Upper lobe of right lung (tissue), 1 donor: ENCODE measurements around the gene MMP27. TPM values are rescaled to one million over a fixed set of nuclear protein-coding genes. Genes with fewer than 3 reads are reported as not detected.
A peak's percentile ranks its signal among the peaks of the same experiment; 100 is the strongest.

Experiments
- ATAC-seq: fragments of 200-7000 bp; cut with Tn5 transposase; one replicate; pipeline ENCODE4 v1.9.1; 2020; ENCODE audit warnings: mild to moderate bottlenecking, moderate library complexity
- DNase-seq: peaks from one replicate; pipeline ENCODE4 v3.0.0-alpha.2; 2020
- H3K27ac ChIP-seq: fragments of 200-600 bp; one replicate; pipeline ENCODE4 v1.8.0; 2022
- H3K27me3 ChIP-seq: fragments of 200-600 bp; one replicate; pipeline ENCODE4 v1.8.0; 2022; ENCODE audit warnings: mild to moderate bottlenecking
- H3K36me3 ChIP-seq: fragments of 200-600 bp; one replicate; pipeline ENCODE4 v1.8.0; 2022
- H3K4me1 ChIP-seq: fragments of 200-600 bp; one replicate; pipeline ENCODE4 v1.8.0; 2022
- H3K4me3 ChIP-seq: fragments of 200-600 bp; one replicate; pipeline ENCODE4 v1.8.0; 2022; ENCODE audit warnings: mild to moderate bottlenecking
- H3K9me3 ChIP-seq: fragments of 200-600 bp; one replicate; pipeline ENCODE4 v1.8.0; 2022
- intact Hi-C: fragments of 100-400 bp; cut with DNase I; formaldehyde crosslinking; loops from one replicate; pipeline ENCODE4 v1.11.0; 2022
- total RNA-seq: library from RNA; stranded (reverse); fragmentation: NEBNext Ultra II Directional; extraction: Animal tissue kit (Norgen Biotek cat#: 25700); gene quantifications from one replicate; pipeline ENCODE4 v1.2.1, GENCODE V29; 2021
- TF ChIP-seq, protein P1 (sequence below): fragments of 200-600 bp; IDR thresholded peaks from one replicate; pipeline ENCODE4 v1.8.0; 2022; ENCODE audit warnings: antibody characterized with exemption
- donor health status: DM: no; HTN: yes; CAD: no; lungs with severe emphysema.

Gene MMP27
- total RNA-seq, 1 donor from 2014 or later, result not detected

DNA sequence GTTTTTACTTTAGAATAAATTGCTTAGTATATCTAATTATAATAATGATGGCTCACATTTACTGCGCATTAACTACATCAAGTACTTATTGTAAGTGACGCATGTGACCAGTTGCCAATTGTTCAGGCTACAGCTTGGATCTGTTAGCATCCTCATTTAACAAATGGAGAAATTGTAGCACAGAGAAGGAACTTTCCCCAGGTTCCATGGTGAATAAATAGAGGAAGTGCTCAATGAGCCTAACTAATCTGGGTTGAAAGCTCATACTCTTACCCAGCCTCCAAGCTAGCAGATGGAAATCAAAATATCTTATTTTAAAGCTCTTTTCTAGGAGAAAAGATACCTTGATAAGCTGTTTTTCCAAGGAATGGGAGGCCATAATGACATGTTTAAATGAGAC is 19.8 kb downstream of the MMP27 start:
- ATAC-seq (peak; percentile 69), DNase-seq (no peak)
- Histone ChIP-seq H3K4me3 (no peak overlapping the region), H3K4me1 (no peaks in the 10 kb centered on the region), H3K36me3 (no peaks in the 10 kb centered on the region), H3K27me3 (no peaks in the 10 kb centered on the region), H3K9me3 (no peaks in the 10 kb centered on the region), H3K27ac (no peak overlapping the region)
- TF ChIP-seq, protein P1, sequence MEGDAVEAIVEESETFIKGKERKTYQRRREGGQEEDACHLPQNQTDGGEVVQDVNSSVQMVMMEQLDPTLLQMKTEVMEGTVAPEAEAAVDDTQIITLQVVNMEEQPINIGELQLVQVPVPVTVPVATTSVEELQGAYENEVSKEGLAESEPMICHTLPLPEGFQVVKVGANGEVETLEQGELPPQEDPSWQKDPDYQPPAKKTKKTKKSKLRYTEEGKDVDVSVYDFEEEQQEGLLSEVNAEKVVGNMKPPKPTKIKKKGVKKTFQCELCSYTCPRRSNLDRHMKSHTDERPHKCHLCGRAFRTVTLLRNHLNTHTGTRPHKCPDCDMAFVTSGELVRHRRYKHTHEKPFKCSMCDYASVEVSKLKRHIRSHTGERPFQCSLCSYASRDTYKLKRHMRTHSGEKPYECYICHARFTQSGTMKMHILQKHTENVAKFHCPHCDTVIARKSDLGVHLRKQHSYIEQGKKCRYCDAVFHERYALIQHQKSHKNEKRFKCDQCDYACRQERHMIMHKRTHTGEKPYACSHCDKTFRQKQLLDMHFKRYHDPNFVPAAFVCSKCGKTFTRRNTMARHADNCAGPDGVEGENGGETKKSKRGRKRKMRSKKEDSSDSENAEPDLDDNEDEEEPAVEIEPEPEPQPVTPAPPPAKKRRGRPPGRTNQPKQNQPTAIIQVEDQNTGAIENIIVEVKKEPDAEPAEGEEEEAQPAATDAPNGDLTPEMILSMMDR, result no peak
- intact Hi-C loops, result no loop called here

DNA sequence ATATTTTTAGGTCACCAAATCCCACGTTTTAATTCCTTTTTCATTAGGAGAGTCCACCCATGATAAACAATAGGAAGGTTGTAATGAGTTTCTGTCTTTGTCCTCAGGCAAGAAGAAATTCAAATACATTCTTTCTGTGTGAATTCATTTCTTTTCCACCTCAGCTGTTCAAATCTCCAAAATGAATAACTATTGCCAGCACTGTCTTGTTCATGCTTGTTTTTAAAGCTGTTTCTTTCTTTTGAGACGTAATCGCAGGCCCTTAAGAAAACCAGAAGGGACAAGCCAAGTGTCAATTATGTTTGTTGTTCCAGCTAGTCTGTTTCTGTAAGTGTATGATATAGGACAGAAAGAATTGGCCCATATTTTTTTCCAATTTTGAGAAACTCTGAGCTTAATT is 20.2 kb downstream of the MMP27 start:
- Histone ChIP-seq H3K27ac (no peak overlapping the region), H3K4me1 (no peaks in the 10 kb centered on the region), H3K9me3 (no peaks in the 10 kb centered on the region), H3K27me3 (no peaks in the 10 kb centered on the region), H3K4me3 (no peak overlapping the region), H3K36me3 (no peaks in the 10 kb centered on the region)
- TF ChIP-seq, protein P1, result no peak
- ATAC-seq (no peak), DNase-seq (no peak)
- intact Hi-C loops, result no loop called here

DNA sequence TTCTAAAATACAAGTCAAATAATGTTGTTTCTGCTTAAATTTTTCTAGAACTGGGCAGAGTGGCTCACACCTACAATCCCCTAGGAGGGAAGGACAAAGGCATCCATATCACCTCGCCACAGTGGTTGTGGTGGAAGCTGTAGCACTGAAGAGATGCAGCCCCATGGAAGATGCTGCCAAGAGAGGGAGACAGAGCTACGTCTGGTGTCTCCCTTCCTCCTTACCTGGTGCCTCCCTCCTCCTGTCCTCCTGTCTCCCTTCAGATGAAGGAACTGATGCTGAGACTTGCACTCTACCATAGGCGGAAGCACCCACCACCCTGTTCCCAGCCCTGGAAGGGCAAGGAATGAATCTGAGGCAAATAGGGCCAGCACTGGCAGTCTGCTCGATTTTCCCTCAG is 22.3 kb downstream of the MMP27 start:
- no peaks in the 10 kb centered on the region for H3K36me3 ChIP-seq
- H3K27ac ChIP-seq, result no peak overlapping the region
- no peaks in the 10 kb centered on the region for H3K9me3 ChIP-seq
- DNase-seq (no peak), ATAC-seq (no peak)
- no peaks in the 10 kb centered on the region for H3K4me1 ChIP-seq
- intact Hi-C loops, result no loop called here
- no peaks in the 10 kb centered on the region for H3K27me3 ChIP-seq
- H3K4me3 ChIP-seq, result no peak overlapping the region
- TF ChIP-seq, protein P1, result no peak

DNA sequence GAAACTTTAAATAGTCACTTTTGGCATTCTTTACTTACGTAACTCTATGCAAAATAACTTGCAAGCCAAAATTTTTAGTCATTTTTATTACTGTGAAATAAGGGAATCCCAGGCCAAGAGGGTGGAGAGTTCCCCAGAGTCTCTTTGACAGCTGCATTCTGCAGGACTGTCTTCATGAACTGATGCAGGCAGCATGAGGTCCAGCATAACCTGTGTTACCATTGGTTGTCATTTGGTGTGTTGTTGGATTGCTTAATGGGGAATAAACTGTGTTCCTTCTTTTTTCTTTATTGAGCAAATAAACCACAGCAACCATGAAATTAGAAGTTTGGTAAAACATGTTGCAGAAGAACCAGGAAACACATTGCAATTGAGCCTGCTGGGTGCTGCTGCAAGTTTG is 24.6 kb downstream of the MMP27 start:
- Histone ChIP-seq H3K36me3 (no peaks in the 10 kb centered on the region), H3K27me3 (no peaks in the 10 kb centered on the region), H3K9me3 (no peaks in the 10 kb centered on the region), H3K27ac (no peak overlapping the region), H3K4me3 (no peak overlapping the region), H3K4me1 (no peaks in the 10 kb centered on the region)
- DNase-seq (no peak), ATAC-seq (peak; percentile 82)
- TF ChIP-seq, protein P1, result no peak
- intact Hi-C loops, result no loop called here

DNA sequence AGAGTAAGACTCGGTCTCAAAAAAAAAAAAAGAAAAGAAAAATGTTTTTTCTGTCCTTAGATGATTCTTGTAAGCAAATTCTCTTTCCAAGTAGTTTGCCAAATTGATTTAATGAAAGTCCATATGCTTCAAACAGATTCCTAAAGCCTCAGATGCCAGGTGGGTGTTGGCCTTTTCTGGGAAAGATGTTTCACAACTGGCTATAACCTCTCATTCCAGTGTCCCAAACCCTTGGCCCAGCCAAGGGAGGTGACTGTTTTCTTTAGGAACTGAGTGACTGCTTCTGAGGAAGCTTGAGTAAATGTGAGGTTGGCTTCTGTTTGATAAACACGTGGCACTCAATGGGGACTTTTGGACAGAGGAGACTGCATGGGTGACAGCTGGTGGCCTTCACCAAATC is 27.5 kb downstream of the MMP27 start:
- Histone ChIP-seq H3K9me3 (no peaks in the 10 kb centered on the region), H3K4me1 (no peaks in the 10 kb centered on the region), H3K36me3 (no peaks in the 10 kb centered on the region), H3K27ac (no peak overlapping the region), H3K4me3 (no peak overlapping the region), H3K27me3 (no peaks in the 10 kb centered on the region)
- intact Hi-C loops, result no loop called here
- DNase-seq (no peak), ATAC-seq (no peak)
- TF ChIP-seq, protein P1, result no peak

DNA sequence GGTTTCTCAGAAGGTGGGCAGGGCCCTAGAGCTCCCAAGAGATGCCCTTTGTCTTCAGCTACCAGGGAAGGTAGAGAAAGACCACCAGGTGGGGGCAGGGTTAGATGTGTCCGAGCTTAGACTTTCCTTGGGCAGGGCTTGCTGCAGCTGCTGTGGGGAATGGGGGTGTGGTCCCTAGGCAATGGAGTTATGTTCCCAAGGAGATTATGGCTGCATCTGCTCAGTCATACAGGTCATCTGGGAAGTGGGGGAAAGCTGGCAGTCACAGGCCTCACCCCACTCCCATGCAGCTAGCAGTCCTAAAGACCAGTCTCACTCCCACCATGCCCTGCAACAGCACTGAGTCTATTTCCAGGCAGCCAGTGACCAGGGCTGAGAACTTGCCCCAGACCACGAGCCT is 29.5 kb downstream of the MMP27 start:
- DNase-seq, result no peak
- intact Hi-C loops, result no loop called here

More for the DNA sequence above, 29.5 kb downstream of the MMP27 start:
- Histone ChIP-seq H3K4me3 (no peak overlapping the region), H3K27me3 (no peaks in the 10 kb centered on the region), H3K27ac (no peak overlapping the region), H3K4me1 (no peaks in the 10 kb centered on the region), H3K36me3 (no peaks in the 10 kb centered on the region), H3K9me3 (no peaks in the 10 kb centered on the region)
- TF ChIP-seq, protein P1, result no peak
- no peak for ATAC-seq
